Lower lobe of right lung (tissue), 2 donors: Measurements from ENCODE around the gene SLC12A1. TPM values are rescaled to one million over a fixed set of nuclear protein-coding genes. Genes with fewer than 3 reads are reported as not detected.

Source experiments
- ATAC-seq, 2 donors: fragments of 200-7000 bp; cut with Tn5 transposase; one replicate each; pipeline ENCODE4 v1.9.1; 2020 to 2022; ENCODE audit warnings: mild to moderate bottlenecking in 2 of 2, moderate library complexity in 2 of 2
- DNase-seq: peaks from one replicate; pipeline ENCODE4 v3.0.0-alpha.2; 2020
- H3K27ac ChIP-seq: fragments of 200-600 bp; one replicate; pipeline ENCODE4 v1.8.0; 2022
- H3K27me3 ChIP-seq: fragments of 200-600 bp; one replicate; pipeline ENCODE4 v1.8.0; 2022; ENCODE audit warnings: low read depth
- H3K36me3 ChIP-seq: fragments of 200-600 bp; one replicate; pipeline ENCODE4 v1.8.0; 2022; ENCODE audit warnings: mild to moderate bottlenecking
- H3K4me1 ChIP-seq: fragments of 200-600 bp; one replicate; pipeline ENCODE4 v1.8.0; 2022
- H3K4me3 ChIP-seq: fragments of 200-600 bp; one replicate; pipeline ENCODE4 v1.8.0; 2022; ENCODE audit warnings: mild to moderate bottlenecking
- H3K9me3 ChIP-seq: fragments of 200-600 bp; one replicate; pipeline ENCODE4 v1.8.0; 2022
- CTCF ChIP-seq: fragments of 200-600 bp; IDR thresholded peaks from one replicate; pipeline ENCODE4 v1.8.0; 2022; ENCODE audit warnings: antibody characterized with exemption, mild to moderate bottlenecking
- intact Hi-C: fragments of 100-400 bp; cut with DNase I; formaldehyde crosslinking; loops from one replicate; pipeline ENCODE4 v1.11.0; 2022
- total RNA-seq: library from RNA; stranded (reverse); fragmentation: NEBNext Ultra II Directional; extraction: Animal tissue kit (Norgen Biotek cat#: 25700); gene quantifications from one replicate; pipeline ENCODE4 v1.2.1, GENCODE V29; 2021
- donor health status: DM: no; HTN: yes; CAD: no; lungs with severe emphysema.

Gene SLC12A1
- total RNA-seq, 1 donor from 2014 or later = not detected

GRCh38 chr15:48336940-48337339 is 130.8 kb downstream of the SLC12A1 start:
- Histone ChIP-seq H3K9me3 (no peaks in the 10 kb centered on the region), H3K4me3 (no peak overlapping the region), H3K27me3 (no peaks in the 10 kb centered on the region), H3K36me3 (peaks cover 77% of the 10 kb centered on the region), H3K27ac (no peak overlapping the region), H3K4me1 (peaks cover 7% of the 10 kb centered on the region)
- no peak for DNase-seq
- intact Hi-C loops = no loop called here
- no peak for ATAC-seq
- peak; percentile 11 for TF ChIP-seq CTCF

DNA sequence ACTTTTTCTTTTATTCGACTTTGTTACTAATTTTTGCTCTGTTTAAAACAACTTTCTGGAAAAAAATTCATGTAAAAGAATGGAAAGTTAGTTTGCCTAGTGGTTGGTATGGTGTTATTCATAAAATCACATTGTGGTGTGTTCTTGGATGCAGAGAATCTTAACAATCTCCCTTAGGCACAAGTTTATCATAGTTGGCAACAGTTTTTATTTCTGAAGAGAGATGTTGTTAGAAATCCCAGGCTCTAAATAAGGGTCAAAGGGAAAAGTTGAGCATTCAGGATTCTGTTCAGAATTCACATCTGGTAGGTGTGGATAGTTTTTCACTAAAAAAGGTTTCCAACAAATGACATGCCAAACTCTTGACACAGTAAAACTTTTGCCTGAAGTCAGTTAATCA is 131.5 kb downstream of the SLC12A1 start:
- ATAC-seq (no peak), DNase-seq (no peak)
- TF ChIP-seq CTCF = no peak
- intact Hi-C loops = no loop called here
- Histone ChIP-seq H3K27me3 (no peaks in the 10 kb centered on the region), H3K36me3 (peaks cover 84% of the 10 kb centered on the region), H3K4me1 (peaks cover 1% of the 10 kb centered on the region), H3K4me3 (no peak overlapping the region), H3K27ac (no peak overlapping the region), H3K9me3 (no peaks in the 10 kb centered on the region)

GRCh38 chr15:48340111-48340510 is 134.0 kb downstream of the SLC12A1 start:
- ATAC-seq = no peak
- Histone ChIP-seq H3K9me3 (no peaks in the 10 kb centered on the region), H3K27me3 (no peaks in the 10 kb centered on the region), H3K4me1 (no peaks in the 10 kb centered on the region), H3K36me3 (peaks cover 87% of the 10 kb centered on the region), H3K27ac (no peak overlapping the region), H3K4me3 (no peak overlapping the region)
- intact Hi-C loops = no loop called here
- TF ChIP-seq CTCF = no peak
- no peak for DNase-seq

DNA sequence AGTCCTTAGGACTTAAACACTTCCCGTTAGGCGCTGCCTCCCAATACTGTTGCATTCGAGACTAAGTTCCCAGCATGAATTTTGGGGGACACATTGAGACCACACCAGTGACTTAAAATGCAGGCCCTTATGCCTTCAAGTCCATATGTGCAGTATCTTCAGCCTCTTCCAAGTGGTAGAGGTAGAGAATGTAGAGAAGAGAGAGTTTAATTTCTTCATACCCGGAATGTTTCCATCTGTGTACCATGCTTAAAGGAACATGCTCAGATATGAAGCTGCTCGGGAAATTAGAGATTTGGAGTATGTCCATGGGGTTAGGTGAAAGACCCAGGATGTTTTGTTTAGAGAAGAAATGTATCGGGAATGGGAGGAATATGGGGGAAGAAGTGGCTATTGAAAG is 137.8 kb downstream of the SLC12A1 start:
- ATAC-seq (no peak), DNase-seq (no peak)
- Histone ChIP-seq H3K4me1 (no peaks in the 10 kb centered on the region), H3K27ac (no peak overlapping the region), H3K9me3 (no peaks in the 10 kb centered on the region), H3K36me3 (peaks cover 50% of the 10 kb centered on the region), H3K4me3 (no peak overlapping the region), H3K27me3 (no peaks in the 10 kb centered on the region)
- TF ChIP-seq CTCF = no peak
- intact Hi-C loops = no loop called here

DNA sequence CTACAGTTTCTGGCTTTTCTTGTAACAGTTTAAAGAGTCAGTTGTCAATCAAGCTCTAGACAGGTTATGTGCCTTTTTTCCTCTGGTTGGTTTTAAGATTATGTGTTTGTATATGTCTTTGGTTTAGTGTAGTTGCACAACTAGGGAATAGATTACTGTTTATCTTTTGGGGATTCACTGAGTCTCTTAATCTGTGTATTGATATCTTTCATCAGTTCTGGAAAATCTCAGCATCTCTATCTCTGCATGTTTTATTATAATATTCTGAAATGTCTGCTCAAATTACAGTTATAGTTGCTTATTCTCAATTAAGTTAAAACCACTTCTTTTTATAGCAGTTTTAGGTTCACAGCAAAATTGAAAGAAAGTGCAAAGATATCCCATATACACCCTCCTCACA is 139.4 kb downstream of the SLC12A1 start:
- Histone ChIP-seq H3K27ac (no peak overlapping the region), H3K27me3 (no peaks in the 10 kb centered on the region), H3K9me3 (no peaks in the 10 kb centered on the region), H3K4me3 (no peak overlapping the region), H3K4me1 (no peaks in the 10 kb centered on the region), H3K36me3 (peaks cover 33% of the 10 kb centered on the region)
- intact Hi-C loops = no loop called here
- ATAC-seq (no peak), DNase-seq (no peak)
- TF ChIP-seq CTCF = no peak
